Panc1 (cell line): ENCODE data around the gene KRT75.

Source experiments
- CTCF ChIP-seq: fragments of 450-650 bp; IDR thresholded peaks from 2 replicates; pipeline ENCODE4 v1.5.1; 2017; ENCODE audit warnings: mild to moderate bottlenecking
- POLR2AphosphoS5 ChIP-seq: IDR thresholded peaks from 2 replicates; pipeline ENCODE4 v1.6.1; 2012; ENCODE audit warnings: mild to moderate bottlenecking, low read depth, low read length, moderate library complexity
- REST ChIP-seq, 2 experiments: IDR thresholded peaks; 2 replicates each; pipeline ENCODE4 v1.6.1; 2011 to 2012; ENCODE audit warnings: low read depth in 2 of 2, control low read depth in 1 of 2, low read length in 1 of 2, mild to moderate bottlenecking in 1 of 2, moderate library complexity in 1 of 2; ENCODE audit not compliant: insufficient read depth in 1 of 2

GRCh38 chr12:52395761-52396434, 38.3 kb downstream of the KRT75 start:
- peak; percentile 74 for TF ChIP-seq CTCF
- no peak for TF ChIP-seq REST (IDR thresholded peaks at IDR 0.05; ENCODE audit: insufficient read depth in 1 of 2, low read depth in 2 of 2, low read length in 1 of 2)
- no peak for TF ChIP-seq POLR2AphosphoS5
